Gastroesophageal sphincter (tissue), 4 donors: ENCODE measurements around the gene KIF5A. TPM values are rescaled to one million over a fixed set of nuclear protein-coding genes. Genes with fewer than 3 reads are reported as not detected.

Experiments used
- ATAC-seq: fragments of 150-250 bp; one replicate; pipeline ENCODE4 v1.9.1; 2016; ENCODE audit warnings: mild to moderate bottlenecking, moderate library complexity
- H3K27ac ChIP-seq, 4 donors: fragments of 200-600 bp; sonication (generic) in 3 of 4; 1 replicate in 3 of 4; 2 replicates in 1 of 4; pipeline ENCODE4 v1.5.1; 2016 to 2019
- H3K27me3 ChIP-seq: fragments of 200-600 bp; sonication (generic); one replicate; pipeline ENCODE4 v1.5.1; 2019
- H3K36me3 ChIP-seq, 2 donors: fragments of 200-600 bp; sonication (generic); one replicate each; pipeline ENCODE4 v1.5.1; 2019; ENCODE audit warnings: control low read depth in 1 of 2
- H3K4me1 ChIP-seq, 3 donors: fragments of 200-600 bp; sonication (generic); 1 replicate in 2 of 3; 2 replicates in 1 of 3; pipeline ENCODE4 v1.5.1; 2016 to 2019; ENCODE audit warnings: control low read depth in 2 of 3
- H3K4me3 ChIP-seq, 2 donors: fragments of 200-600 bp; sonication (generic); one replicate each; pipeline ENCODE4 v1.5.1; 2019; ENCODE audit warnings: mild to moderate bottlenecking in 1 of 2, moderate library complexity in 1 of 2
- H3K9me3 ChIP-seq, 3 donors: fragments of 200-600 bp; sonication (generic); one replicate each; pipeline ENCODE4 v1.5.1; 2017 to 2019; ENCODE audit warnings: control low read depth in 2 of 3
- EP300 ChIP-seq: sonication (generic); formaldehyde crosslinking; IDR thresholded peaks from one replicate; pipeline ENCODE4 v1.6.1; 2017; ENCODE audit warnings: antibody characterized with exemption, mild to moderate bottlenecking
- POLR2A ChIP-seq, 2 donors: fragments of 450-650 bp; IDR thresholded peaks; one replicate each; pipeline ENCODE4 v1.6.1; 2017; ENCODE audit warnings: antibody characterized with exemption in 2 of 2, mild to moderate bottlenecking in 2 of 2, moderate library complexity in 1 of 2
- POLR2AphosphoS5 ChIP-seq: sonication (generic); formaldehyde crosslinking; IDR thresholded peaks from one replicate; pipeline ENCODE4 v1.6.1; 2017; ENCODE audit warnings: antibody characterized with exemption
- WGBS, 2 donors: methylation state at CpG; one replicate each; pipeline ENCODE4 v1.1.5; 2018; ENCODE audit warnings: low coverage in 1 of 2; 5-methylcytosine and 5-hydroxymethylcytosine counted together
- total RNA-seq, 4 donors: library from RNA; depleted of rRNA; stranded (reverse); fragments of >200 nt; gene quantifications; one replicate each; pipeline ENCODE4 v1.1.0, GENCODE V29; 2016
- TF ChIP-seq, protein P1 (sequence below), 4 experiments: fragments of 200-600 bp in 2 of 4; fragments of 450-650 bp in 2 of 4; sonication (generic) in 1 of 4; IDR thresholded peaks; one replicate each; pipeline ENCODE4 v1.5.1; 2017 to 2019; ENCODE audit warnings: antibody characterized with exemption in 4 of 4, mild to moderate bottlenecking in 2 of 4, moderate library complexity in 2 of 4

The KIF5A gene
- total RNA-seq, 4 donors from 2014 or later: 0.89 to 4.7 (median 1.6) TPM

DNA sequence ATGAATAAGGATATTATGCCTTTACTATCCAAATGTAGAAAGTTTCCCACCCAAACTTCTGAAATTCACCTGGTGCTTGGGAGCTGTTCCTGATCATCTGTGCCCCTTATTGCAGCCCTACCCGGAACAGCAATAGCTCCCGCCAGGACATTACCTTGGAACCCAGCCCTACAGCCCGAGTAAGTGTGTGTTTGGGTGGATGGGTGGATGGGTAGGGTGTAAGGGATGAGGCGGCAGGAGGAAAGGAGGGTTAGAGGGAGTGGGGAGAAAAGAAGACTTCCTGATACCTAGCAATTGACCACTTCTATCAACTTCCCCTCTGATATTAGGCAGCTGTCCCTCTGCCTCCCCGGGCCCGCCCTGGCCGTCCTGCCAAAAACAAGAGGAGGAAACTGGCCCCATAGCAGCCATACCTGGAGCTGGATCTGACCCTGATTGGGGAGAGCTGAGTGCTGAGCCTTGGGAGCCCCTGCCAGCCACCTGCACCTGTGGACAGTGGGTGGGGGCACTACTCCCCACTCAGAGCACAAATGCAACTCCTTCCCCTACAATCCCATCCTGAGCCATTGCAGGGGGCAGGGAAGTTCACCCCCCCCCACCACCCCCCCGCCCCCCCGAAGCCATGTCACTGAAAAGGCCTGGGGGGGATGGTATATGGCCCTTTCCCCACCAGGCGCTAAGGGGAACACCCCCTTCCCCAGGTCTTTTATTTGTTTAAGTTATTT, 20.9 kb upstream of the KIF5A start:
- peaks cover 0 to 100% of the 10 kb centered on the region in 2 donors for H3K36me3 ChIP-seq
- TF ChIP-seq POLR2A (IDR thresholded peaks at IDR 0.05) (no peak), EP300 (no peak), POLR2AphosphoS5 (no peak)
- TF ChIP-seq, protein P1, sequence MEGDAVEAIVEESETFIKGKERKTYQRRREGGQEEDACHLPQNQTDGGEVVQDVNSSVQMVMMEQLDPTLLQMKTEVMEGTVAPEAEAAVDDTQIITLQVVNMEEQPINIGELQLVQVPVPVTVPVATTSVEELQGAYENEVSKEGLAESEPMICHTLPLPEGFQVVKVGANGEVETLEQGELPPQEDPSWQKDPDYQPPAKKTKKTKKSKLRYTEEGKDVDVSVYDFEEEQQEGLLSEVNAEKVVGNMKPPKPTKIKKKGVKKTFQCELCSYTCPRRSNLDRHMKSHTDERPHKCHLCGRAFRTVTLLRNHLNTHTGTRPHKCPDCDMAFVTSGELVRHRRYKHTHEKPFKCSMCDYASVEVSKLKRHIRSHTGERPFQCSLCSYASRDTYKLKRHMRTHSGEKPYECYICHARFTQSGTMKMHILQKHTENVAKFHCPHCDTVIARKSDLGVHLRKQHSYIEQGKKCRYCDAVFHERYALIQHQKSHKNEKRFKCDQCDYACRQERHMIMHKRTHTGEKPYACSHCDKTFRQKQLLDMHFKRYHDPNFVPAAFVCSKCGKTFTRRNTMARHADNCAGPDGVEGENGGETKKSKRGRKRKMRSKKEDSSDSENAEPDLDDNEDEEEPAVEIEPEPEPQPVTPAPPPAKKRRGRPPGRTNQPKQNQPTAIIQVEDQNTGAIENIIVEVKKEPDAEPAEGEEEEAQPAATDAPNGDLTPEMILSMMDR (IDR thresholded peaks at IDR 0.05): no peak
- H3K4me3 ChIP-seq: no peak overlapping the region
- no peaks in the 10 kb centered on the region for H3K9me3 ChIP-seq
- 64% methylated on average over 6 of the region's 10 CpGs; no CpG with 5 or more reads in 1 of the 2 donors for whole genome bisulfite sequencing, 2 donors
- H3K27me3 ChIP-seq: no peaks in the 10 kb centered on the region
- peak overlapping the region in 2 of 4 donors; percentile 24 to 37 for H3K27ac ChIP-seq
- H3K4me1 ChIP-seq: peaks cover 0 to 39% (median 14%) of the 10 kb centered on the region in 3 donors
- no peak for ATAC-seq

DNA sequence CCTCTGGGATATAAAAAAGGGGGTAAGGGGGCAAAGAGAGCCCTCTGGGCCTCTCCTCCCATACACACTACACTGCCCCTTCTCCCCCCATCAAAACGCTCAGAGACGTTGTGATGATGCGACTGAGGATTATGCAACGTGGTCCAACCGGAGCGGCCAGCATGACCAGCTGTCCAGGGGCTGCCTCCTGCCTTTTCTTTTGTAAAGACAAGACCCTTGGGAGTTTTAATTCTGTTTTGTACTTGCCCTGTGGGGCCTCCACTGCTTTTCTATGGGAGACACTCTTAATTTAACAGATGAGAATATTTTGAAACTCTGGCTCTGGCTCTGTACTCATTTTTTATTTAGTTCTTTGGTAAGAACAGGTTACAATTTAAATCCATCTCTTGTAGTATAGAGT, 20.0 kb upstream of the KIF5A start:
- H3K36me3 ChIP-seq: peaks cover 0 to 100% of the 10 kb centered on the region in 2 donors
- H3K9me3 ChIP-seq: no peaks in the 10 kb centered on the region
- H3K4me1 ChIP-seq: peaks cover 0 to 30% (median 6%) of the 10 kb centered on the region in 3 donors
- no peak for TF ChIP-seq POLR2A (IDR thresholded peaks at IDR 0.05)
- TF ChIP-seq, protein P1 (IDR thresholded peaks at IDR 0.05): no peak
- TF ChIP-seq EP300: no peak
- TF ChIP-seq POLR2AphosphoS5: no peak
- H3K27me3 ChIP-seq: no peaks in the 10 kb centered on the region
- no peak overlapping the region for H3K4me3 ChIP-seq
- ATAC-seq: no peak
- peak overlapping the region in 2 of 4 donors; percentile 24 to 35 for H3K27ac ChIP-seq
- WGBS, 2 donors: 30 to 60% methylated on average over 2 to 6 of the region's 6 CpGs

DNA sequence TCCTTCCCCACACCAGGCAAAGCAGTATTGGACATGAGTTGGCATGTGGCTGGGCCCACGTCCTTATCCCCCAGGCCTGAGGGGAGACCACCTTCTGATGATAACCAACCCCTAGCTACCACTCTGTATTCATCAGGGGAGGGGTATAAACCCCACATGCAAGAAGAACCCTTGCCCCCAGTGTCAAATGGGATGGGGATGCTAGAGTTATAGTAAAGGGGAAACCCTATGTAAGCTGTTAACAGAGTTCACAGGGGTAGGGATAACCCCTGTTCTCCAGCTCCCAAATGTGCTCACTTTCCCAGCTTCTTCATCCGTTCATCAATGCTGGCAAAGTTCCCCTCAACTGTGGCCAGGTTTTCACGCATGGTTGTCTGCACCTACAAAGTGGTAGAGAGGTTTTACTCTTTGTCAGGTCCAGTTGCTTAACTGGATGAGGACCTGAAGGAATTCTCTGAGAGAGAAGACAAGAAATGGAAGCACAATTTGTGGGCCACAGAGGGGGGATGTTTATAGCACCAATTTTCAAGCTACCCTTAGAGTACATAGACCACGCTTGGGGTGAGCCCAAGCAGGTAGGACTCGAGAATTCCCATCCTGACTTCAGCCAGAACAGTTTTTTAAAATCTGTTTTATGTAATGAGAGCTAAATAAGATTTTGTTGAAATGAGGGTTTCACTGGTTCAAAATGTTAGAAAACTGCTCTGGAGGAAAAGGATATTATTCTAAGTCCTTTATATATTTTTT, 19.3 kb upstream of the KIF5A start:
- TF ChIP-seq, protein P1 (IDR thresholded peaks at IDR 0.05): no peak
- no peak for TF ChIP-seq POLR2AphosphoS5
- TF ChIP-seq POLR2A (IDR thresholded peaks at IDR 0.05): no peak
- TF ChIP-seq EP300: no peak
- WGBS, 2 donors: 56 to 88% methylated on average over 2 to 3 of the region's 5 CpGs
- Histone ChIP-seq H3K4me1 (peaks cover 0 to 23% (median under 1%) of the 10 kb centered on the region in 3 donors), H3K4me3 (no peak overlapping the region), H3K27me3 (no peaks in the 10 kb centered on the region), H3K27ac (peak overlapping the region in 1 of 4 donors; percentile 11), H3K9me3 (no peaks in the 10 kb centered on the region), H3K36me3 (peaks cover 0 to 100% of the 10 kb centered on the region in 2 donors)
- ATAC-seq: no peak

GRCh38 chr12:57531836-57532235, 18.0 kb upstream of the KIF5A start:
- Histone ChIP-seq H3K9me3 (no peaks in the 10 kb centered on the region), H3K4me3 (no peak overlapping the region), H3K27ac (peak overlapping the region in 1 of 4 donors; percentile 10), H3K36me3 (peaks cover 0 to 97% of the 10 kb centered on the region in 2 donors), H3K27me3 (no peaks in the 10 kb centered on the region), H3K4me1 (peaks cover 0 to 16% (median 0%) of the 10 kb centered on the region in 3 donors)
- WGBS, 2 donors: no CpG with 5 or more reads among the region's 1 CpG
- no peak for TF ChIP-seq EP300
- TF ChIP-seq, protein P1 (IDR thresholded peaks at IDR 0.05): no peak
- no peak for TF ChIP-seq POLR2AphosphoS5
- no peak for TF ChIP-seq POLR2A (IDR thresholded peaks at IDR 0.05)
- ATAC-seq: no peak
